DMS 273 treated with DMSO at 0.1 percent for 48 hours (cell line): ENCODE results near the gene RRP15.
A peak's percentile ranks its signal among the peaks of the same experiment; 100 is the strongest.

ENCODE experiments used
- DNase-seq: peaks from one replicate; lab custom pipeline; 2025; lab: John Stamatoyannopoulos, UW

Gene RRP15

DNA sequence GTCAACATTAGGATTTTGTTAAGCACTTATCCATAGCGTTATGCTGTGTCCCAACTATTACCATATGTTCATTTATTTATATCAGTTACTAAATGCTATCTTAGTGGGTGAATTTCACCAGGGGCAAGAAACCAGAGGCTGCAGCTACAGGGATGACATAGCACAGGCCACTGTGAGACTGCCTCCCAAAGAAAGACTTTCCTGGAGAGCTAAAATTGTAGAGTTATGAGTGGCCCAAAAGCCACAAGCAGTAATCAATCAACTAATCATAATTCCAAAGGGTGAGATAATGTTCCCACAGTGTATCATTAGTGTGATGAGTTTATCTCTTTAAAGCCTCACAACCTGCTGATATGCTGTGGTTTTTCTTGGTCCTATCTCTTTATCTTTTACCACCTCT, 56.2 kb downstream of the RRP15 start:
- DNase-seq = no peak

DNA sequence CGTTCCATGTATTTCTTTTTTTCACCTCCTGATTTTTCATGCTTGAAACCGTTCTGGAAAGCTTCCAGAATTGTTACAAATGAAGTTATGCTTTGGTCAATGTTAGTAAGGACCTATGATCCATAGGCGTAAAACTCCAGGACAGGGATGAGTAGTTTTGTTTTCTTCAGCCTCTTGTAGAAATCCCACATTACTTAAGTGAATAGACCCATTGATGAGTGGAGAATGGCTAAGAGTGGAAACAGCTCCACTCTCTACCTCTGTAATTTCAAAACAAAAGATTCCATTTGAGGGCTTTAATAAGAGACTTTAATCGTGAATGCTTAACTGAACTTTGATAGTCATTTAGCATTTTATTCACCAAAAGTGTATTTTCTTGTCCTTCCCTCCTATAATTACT, 57.0 kb downstream of the RRP15 start:
- DNase-seq = no peak

DNA sequence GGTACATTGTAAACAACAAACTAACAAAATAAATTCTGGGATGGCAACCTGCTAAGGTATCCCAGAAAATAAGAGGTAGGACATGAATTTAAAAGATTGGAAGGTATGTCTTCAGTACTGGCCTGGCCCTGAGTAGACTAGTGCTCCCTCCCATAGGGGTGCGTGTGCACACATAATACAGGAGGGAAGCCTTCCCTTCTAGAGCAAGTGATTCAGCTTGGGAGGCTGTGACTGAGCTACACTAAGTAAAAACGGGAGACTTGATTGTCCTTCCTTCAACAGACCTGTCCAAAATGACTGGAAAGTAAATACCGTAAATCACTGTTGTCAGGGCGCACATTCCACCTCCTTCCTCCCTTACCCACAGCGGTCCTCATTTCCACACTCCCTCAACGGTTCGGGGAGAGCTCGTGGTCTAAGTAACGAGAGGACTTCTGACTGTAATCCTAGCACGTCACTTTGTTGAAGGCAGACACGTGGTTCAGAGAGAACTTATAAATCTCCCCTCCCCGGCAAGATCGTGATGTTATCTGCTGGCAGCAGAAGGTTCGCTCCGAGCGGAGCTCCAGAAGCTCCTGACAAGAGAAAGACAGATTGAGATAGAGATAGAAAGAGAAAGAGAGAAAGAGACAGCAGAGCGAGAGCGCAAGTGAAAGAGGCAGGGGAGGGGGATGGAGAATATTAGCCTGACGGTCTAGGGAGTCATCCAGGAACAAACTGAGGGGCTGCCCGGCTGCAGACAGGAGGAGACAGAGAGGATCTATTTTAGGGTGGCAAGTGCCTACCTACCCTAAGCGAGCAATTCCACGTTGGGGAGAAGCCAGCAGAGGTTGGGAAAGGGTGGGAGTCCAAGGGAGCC, 60.0 kb downstream of the RRP15 start, which contains the start of gene TGFB2:
Gene TGFB2 (plus strand): TSS at position 523 of the 859 bp plus-strand sequence. CDS start 1,366 bp downstream, outside the sequence.
- peak; percentile 61 for DNase-seq

DNA sequence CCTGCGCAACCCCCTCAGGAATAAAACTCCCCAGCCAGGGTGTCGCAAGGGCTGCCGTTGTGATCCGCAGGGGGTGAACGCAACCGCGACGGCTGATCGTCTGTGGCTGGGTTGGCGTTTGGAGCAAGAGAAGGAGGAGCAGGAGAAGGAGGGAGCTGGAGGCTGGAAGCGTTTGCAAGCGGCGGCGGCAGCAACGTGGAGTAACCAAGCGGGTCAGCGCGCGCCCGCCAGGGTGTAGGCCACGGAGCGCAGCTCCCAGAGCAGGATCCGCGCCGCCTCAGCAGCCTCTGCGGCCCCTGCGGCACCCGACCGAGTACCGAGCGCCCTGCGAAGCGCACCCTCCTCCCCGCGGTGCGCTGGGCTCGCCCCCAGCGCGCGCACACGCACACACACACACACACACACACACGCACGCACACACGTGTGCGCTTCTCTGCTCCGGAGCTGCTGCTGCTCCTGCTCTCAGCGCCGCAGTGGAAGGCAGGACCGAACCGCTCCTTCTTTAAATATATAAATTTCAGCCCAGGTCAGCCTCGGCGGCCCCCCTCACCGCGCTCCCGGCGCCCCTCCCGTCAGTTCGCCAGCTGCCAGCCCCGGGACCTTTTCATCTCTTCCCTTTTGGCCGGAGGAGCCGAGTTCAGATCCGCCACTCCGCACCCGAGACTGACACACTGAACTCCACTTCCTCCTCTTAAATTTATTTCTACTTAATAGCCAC, 60.7 kb downstream of the RRP15 start:
- peak; percentile 48 for DNase-seq

DNA sequence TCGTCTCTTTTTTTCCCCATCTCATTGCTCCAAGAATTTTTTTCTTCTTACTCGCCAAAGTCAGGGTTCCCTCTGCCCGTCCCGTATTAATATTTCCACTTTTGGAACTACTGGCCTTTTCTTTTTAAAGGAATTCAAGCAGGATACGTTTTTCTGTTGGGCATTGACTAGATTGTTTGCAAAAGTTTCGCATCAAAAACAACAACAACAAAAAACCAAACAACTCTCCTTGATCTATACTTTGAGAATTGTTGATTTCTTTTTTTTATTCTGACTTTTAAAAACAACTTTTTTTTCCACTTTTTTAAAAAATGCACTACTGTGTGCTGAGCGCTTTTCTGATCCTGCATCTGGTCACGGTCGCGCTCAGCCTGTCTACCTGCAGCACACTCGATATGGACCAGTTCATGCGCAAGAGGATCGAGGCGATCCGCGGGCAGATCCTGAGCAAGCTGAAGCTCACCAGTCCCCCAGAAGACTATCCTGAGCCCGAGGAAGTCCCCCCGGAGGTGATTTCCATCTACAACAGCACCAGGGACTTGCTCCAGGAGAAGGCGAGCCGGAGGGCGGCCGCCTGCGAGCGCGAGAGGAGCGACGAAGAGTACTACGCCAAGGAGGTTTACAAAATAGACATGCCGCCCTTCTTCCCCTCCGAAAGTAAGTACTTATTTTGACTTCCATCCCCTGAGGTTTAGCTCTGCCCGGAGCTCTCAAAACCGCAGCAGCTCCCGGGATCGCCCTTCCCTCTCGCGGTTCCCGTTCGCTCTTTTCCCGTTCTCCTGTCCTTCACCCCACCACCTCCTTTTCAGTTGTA, 61.5 kb downstream of the RRP15 start:
- no peak for DNase-seq

DNA sequence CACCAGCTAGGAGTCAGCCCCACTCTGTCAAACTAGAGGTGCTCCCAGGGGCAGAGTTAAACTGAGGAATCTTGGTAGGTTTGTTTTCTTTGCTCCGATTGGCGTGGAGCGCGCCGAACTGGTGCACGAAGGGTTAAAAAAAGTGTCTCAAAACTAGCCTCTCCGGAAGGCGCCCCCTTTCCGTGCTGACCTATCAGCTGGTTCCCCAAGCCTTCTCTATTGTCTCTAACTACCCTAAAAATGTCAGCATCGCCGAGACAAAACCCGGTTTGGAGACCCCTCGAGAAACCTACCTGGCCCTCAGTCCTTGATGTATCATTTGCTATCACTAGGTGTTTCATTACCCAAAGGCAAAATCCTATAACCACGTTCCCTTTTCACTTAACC, 62.2 kb downstream of the RRP15 start:
- DNase-seq = no peak

DNA sequence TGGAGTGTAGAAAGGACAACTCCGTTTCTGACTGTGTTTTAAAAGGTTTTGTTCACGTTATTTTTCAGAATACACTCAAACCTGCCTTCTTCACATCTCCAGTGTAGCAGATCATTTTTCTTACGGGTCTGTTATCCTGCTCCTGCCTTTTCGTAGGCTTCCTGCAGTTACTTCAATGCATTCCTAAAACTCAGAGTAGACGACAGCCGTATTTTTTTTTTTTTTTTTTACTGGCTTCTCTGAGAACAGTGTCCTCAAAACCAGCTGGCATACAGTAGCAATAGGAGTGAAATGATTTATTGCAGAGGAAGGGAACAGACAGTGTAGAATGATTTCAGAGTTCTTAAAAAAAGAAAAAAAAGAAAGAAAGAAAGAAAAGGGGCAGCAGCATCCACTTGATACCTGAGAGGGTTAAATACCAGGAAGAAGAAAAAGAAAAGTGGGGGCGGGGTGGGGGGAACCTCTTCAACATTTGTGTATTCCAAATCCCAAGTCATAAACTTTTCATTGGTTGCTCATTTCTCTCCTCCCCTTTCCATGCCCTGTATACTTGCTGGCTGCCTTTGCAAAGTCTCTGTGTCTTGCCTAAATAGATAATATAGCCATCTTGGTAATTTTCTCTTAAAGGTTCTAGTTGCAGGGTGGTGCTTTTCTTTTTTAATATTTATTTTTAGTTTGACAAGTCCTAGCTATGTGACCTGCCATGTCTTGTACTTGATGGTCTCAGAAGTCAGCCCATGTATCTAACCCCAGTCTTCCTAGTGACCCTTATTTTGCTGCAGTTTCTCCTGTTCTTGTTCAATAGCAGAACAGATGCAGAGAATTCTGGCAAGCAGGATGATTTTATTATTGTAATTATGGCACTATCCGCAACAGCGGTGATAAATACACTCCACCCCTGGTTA, 62.9 kb downstream of the RRP15 start:
- peak; percentile 51 for DNase-seq

DNA sequence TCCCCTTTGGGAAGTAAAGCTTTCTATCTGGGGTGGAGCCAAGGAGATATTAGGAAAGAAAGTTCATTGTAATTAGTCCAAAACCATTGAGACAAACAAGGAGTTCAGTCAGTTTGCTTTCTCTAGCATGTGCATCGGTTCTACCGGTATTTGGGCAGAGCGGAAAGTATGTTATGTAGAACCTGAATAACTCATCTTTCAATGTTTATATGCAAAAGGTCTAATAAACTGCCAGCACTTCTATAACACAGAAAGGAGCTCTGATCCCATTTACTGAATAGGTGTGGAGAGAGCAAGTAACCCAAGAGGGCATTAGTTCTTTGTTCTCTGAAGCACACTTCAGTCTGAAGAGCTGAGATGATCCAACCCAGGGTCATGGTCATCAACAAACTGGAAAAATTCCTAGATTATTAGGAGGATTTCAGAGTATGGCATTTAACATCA, 63.6 kb downstream of the RRP15 start:
- DNase-seq = no peak

DNA sequence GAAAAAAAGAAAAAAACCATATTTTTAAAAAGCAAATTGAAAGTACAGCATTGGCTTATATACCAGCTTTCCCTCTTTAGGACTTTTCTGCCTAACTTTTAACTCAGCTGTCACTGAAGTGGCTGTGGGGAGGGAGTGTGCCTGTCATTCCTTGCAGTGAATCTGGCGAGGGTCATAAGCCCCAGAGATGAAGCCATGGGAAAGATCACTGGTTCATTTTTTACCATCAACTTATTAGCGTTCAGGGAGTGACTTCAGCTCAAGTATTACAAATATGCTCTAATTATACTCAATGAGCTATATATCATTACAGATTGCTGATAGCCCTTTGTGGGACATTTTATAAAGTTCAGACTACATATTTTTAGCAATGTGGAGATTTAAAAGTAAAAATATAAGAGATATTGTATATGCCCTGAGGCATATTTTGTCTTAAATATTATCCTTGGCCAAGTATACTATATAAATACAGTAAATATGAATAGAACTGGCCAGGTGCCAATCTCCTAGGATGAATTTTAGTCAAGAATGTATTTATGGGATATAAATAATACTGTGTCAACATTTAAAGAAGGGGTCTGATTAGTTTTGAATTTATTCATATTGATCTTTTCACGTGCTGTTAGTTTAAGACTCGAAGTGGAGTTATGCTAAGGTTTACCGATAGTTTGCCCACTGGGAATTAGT, 64.4 kb downstream of the RRP15 start:
- no peak for DNase-seq

DNA sequence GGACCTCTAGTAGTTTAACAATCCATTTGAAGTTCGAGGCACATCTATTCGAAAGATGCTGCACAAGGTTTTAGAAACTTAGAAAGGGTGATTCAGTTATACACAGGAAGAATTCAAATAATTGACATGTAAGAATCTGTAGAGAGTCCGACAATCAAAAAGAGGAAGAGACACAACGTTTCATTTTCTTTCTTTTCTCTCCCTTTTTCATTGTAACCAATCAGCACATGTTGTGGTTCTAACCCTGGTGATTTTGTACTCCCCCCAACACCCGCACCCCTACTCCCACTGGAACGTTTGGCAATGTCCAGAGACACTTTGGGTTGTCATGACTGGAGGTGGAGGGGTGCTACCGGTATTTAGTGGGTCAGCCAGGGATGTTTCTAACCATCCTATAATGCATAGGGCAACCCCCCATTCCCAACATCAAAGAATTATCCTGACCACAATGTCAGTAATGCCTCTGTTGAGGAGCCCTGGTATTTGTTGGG, 65.0 kb downstream of the RRP15 start:
- no peak for DNase-seq

DNA sequence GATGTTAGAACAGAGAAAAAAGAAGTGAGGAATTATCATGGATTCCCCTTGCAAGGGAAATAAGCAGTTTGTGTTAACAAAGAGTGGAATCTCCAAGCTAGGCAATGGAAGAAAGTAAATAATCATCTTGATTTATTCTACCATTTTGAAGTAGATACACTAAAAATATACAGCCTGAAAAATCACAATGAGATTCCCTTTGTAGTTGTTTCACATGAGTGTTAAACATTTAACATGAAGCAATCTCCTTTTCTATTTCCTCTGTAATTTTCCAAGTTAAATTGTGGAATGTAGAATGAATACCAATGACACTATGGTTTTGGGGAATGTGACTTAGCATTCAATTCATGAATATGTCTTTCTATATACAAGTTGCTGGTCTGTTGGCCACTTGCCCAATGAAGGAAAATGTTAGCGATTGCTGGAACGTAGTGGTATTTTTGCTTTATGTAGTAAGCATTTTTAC, 65.7 kb downstream of the RRP15 start:
- no peak for DNase-seq

DNA sequence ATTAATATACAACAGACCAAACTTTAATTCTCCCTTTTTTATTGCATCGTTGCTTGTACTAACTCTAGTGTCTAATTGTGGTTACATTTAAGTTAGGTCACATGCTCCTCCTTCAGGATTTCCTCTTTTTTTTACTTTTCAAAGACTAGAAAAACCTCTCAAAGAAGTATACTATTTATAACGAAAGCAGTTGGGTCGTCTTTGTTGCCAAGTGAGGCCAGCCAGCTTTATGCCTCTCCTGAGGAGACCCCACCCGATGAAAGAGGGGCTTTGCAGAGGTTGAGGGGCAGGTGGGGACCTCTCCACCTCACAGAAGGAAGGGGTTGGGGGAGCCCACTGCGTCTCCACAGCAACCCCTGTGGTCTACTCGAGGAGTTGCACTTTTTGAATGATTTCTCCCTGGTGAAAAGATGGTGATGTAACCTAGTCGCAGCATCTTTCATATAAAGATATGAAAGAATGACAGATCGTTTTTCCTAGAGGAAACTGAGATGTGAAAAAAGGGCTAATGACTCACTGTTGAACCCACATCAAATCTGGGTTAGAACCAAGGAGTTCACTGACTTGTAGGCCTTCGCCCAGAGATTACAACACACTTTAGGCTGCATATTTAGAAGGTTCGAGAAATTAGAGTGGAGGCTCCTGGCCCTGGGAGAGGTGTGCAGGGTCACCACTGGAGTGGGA, 66.4 kb downstream of the RRP15 start:
- DNase-seq = no peak

DNA sequence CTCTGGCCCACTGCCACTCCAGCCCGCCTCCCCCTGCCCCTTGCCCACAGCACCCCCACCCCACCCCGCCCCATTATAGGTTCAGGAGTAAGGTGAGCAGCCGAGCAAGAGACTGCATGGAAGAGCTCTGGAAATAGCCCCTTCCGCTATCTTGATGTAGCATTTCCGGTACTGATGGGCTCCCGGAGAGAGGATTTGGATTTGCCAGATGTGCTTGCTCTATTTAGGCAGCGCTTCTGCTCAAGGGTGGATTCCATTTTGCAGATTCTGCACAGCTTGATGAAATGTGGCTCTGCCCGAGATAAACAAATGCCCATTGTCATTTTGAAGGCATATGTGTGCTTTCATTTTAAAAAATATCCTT, 67.0 kb downstream of the RRP15 start:
- DNase-seq = no peak

DNA sequence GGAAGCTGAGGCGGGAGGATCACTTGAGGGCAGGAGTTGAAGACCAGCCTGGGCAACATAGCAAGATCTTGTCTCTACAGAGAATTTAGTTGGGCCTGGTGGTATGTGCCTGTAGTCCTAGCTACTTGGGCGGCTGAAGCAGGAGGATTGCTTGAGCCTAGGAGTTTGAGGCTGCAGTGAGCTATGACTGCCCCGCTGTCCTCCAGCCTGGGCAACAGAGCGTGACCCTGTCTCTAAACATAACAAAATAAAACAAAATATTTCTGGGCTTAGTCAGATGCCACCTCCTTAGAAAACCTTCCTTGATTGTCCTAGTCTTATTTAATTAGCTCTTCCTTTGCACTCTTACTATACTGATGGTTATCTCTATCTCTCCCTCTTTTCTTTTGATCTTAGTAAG, 68.6 kb downstream of the RRP15 start:
- no peak for DNase-seq

DNA sequence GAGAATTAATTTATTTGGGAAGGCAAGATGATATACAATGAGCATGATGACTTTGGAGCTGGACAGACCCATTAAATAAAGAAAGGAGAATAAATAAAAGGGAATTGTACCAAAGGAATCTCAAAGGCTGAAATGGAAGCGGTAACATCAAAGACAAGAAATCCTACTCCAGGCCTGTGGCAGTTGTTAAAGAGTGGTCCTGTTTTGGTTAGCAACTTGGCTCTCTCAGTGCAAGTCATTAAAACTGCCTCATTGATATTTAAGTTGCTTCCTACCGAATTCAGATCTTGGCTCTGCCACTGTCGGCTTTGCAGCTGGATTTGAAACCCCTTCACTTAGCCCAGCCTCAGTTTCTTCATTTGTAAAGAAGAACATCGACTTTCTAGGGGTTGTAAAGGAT, 70.2 kb downstream of the RRP15 start:
- no peak for DNase-seq

DNA sequence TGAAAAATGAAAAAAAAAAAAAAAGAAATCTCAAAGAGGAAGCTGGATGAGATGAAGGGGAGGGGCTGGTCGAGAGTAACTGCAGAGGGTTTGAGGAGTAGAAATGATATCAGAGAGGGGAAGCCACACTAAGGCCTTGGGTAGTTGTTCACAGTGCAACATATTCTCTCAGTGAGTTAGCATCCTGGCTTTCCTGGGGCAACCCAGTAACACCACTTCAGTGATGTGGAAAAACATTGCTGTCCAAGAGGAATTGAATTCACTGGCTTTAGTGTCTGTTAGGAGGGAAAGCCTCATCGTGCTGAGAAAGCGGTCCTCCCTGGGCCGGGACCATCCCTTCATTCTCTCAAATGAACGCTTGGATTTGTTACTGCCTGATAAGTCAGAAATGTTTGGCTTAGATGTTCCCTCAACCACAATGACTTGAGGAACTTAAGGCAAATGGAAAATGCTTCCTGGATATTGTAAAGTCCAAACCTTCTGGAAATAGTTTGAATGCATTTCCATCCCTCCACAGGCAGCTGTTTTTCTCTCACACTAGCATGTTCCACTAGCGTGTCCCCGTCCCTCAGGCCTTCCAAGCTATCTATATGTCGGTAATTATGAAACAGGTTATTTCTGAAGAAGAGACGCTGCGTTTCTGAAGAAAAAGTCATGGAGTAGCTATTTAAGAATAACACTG, 72.3 kb downstream of the RRP15 start:
- DNase-seq = no peak

DNA sequence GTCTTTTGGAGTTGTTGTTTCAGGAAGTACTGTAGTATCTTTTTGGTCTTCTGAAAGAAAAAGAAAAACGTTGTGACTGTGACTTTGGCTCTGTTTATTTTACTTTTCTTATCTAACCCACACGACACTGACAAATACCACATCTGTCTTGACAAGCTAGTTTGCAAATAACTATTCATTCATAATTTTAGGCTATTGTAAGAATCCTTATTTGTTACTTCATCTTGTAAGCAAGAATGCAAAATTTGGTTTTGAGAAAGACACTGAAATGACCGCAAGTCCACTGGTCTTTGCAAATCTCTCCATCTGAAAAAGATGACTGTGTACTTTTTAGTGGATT, 72.8 kb downstream of the RRP15 start:
- DNase-seq = no peak

DNA sequence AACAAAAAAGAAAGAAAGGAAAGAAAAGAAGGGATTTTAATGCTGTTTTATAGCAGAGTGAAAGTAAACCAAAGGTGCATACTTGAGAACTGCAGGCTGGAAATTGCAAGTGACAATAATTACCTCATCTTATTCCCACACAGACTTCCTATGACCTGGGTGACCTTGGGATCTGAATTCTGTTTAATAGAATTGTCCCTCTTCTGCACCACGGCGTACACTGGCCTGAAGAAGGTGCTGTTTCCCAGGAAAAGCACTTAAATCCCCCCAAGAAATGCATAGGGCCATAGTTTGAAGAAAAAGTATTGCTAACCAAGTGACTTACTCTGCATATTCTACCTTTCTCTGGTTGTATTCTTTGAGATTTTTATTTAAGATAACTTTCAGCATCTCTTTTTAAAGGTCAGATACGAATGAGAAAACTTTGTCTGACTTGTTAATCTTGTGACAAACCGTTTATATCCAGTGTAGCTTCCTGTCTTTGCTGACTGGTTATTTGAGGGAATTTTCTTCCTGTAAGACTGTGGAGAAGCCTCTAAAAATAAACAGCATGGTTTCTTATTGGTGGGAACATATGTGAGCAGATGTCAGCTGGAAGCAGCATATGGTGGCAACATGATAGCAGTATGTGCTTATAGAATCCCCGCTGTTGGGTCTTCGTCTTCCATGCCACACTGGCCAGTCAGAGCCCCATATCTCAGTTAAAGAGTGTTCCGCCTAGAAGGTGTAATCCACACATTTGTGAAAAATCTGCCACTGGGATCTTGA, 76.4 kb downstream of the RRP15 start:
- DNase-seq = peak; percentile 98
